Measurements from ENCODE around the gene SMIM5. TPM values are rescaled to one million over a fixed set of nuclear protein-coding genes. Genes with fewer than 3 reads are reported as not detected.
A peak's percentile ranks its signal among the peaks of the same experiment; 100 is the strongest.

SMIM5 gene
- total RNA-seq, 1 donor from 2014 or later = 14.0 TPM

- Histone ChIP-seq H3K4me3 (no peak overlapping the region), H3K27me3 (ENCODE audit: low read depth) (no peaks in the 10 kb centered on the region), H3K9me3 (replicated peaks) (no peaks in the 10 kb centered on the region), H3K27ac (replicated peaks) (no peak overlapping the region), H3K4me1 (no peaks in the 10 kb centered on the region), H3K36me3 (peaks cover 80% of the 10 kb centered on the region)
- TF ChIP-seq CTCF (IDR thresholded peaks at IDR 0.05; ENCODE audit: borderline replicate concordance) = no peak
- intact Hi-C loops (cut with micrococcal nuclease) = no loop called here
- peak; percentile 6 for DNase-seq
Observed at GRCh38 chr17:75617675-75618074, 15.6 kb upstream of the SMIM5 start.

- no peak overlapping the region for H3K27ac ChIP-seq (replicated peaks)
- no peaks in the 10 kb centered on the region for H3K4me1 ChIP-seq
- intact Hi-C loops (cut with micrococcal nuclease) = no loop called here
- peaks cover 66% of the 10 kb centered on the region for H3K36me3 ChIP-seq
- no peak overlapping the region for H3K4me3 ChIP-seq
- no peaks in the 10 kb centered on the region for H3K9me3 ChIP-seq (replicated peaks)
- peak; percentile 21 for DNase-seq
- TF ChIP-seq CTCF (IDR thresholded peaks at IDR 0.05; ENCODE audit: borderline replicate concordance) = peak; percentile 51
- H3K27me3 ChIP-seq (ENCODE audit: low read depth) = no peaks in the 10 kb centered on the region
Observed at GRCh38 chr17:75619506-75620431, 13.5 kb upstream of the SMIM5 start.

GRCh38 chr17:75621489-75621888, 11.7 kb upstream of the SMIM5 start:
- Histone ChIP-seq H3K9me3 (replicated peaks) (no peaks in the 10 kb centered on the region), H3K27me3 (ENCODE audit: low read depth) (no peaks in the 10 kb centered on the region), H3K4me1 (peaks cover 8% of the 10 kb centered on the region), H3K27ac (replicated peaks) (no peak overlapping the region), H3K4me3 (no peak overlapping the region), H3K36me3 (peaks cover 64% of the 10 kb centered on the region)
- no peak for TF ChIP-seq CTCF (IDR thresholded peaks at IDR 0.05; ENCODE audit: borderline replicate concordance)
- no peak for DNase-seq
- intact Hi-C loops (cut with micrococcal nuclease) = no loop called here

GRCh38 chr17:75622076-75622475, 11.2 kb upstream of the SMIM5 start:
- Histone ChIP-seq H3K4me3 (no peak overlapping the region), H3K27ac (replicated peaks) (no peak overlapping the region), H3K9me3 (replicated peaks) (no peaks in the 10 kb centered on the region), H3K27me3 (ENCODE audit: low read depth) (no peaks in the 10 kb centered on the region), H3K4me1 (peaks cover 13% of the 10 kb centered on the region), H3K36me3 (peaks cover 65% of the 10 kb centered on the region)
- DNase-seq = no peak
- intact Hi-C loops (cut with micrococcal nuclease) = no loop called here
- TF ChIP-seq CTCF (IDR thresholded peaks at IDR 0.05; ENCODE audit: borderline replicate concordance) = no peak

GRCh38 chr17:75622771-75623273, 10.4 kb upstream of the SMIM5 start:
- no peak overlapping the region for H3K4me3 ChIP-seq
- no peaks in the 10 kb centered on the region for H3K27me3 ChIP-seq (ENCODE audit: low read depth)
- no peak for TF ChIP-seq CTCF (IDR thresholded peaks at IDR 0.05; ENCODE audit: borderline replicate concordance)
- DNase-seq = no peak
- peaks cover 13% of the 10 kb centered on the region for H3K4me1 ChIP-seq
- H3K27ac ChIP-seq (replicated peaks) = no peak overlapping the region
- H3K9me3 ChIP-seq (replicated peaks) = no peaks in the 10 kb centered on the region
- intact Hi-C loops (cut with micrococcal nuclease) = no loop called here
- H3K36me3 ChIP-seq = peaks cover 62% of the 10 kb centered on the region
